Neural cell (in vitro differentiated cells): ENCODE data around the gene TRIM8.

Experiments used
- EP300 ChIP-seq: fragments of 450-650 bp; conservative IDR thresholded peaks from 2 replicates; pipeline ENCODE4 v1.6.1; 2014; ENCODE audit warnings: antibody characterized with exemption, mild to moderate bottlenecking, moderate library complexity; ENCODE audit not compliant: poor library complexity, severe bottlenecking
- EZH2 ChIP-seq: fragments of 200-600, 300-800 bp; shearing (Covaris generic), sonication (generic); IDR thresholded peaks from 2 replicates; pipeline ENCODE4 v1.6.1; 2014; ENCODE audit warnings: antibody characterized with exemption, low read length, borderline replicate concordance, mild to moderate bottlenecking; ENCODE audit not compliant: insufficient read depth, poor library complexity, severe bottlenecking
- POLR2AphosphoS5 ChIP-seq: IDR thresholded peaks from 2 replicates; pipeline ENCODE4 v1.6.1; 2012
- TAF1 ChIP-seq: IDR thresholded peaks from 2 replicates; pipeline ENCODE4 v1.6.1; 2012; ENCODE audit warnings: low read depth
- TF ChIP-seq, protein P1 (sequence below): fragments of 450-650 bp; IDR thresholded peaks from 2 replicates; pipeline ENCODE4 v1.5.1; 2014; ENCODE audit warnings: antibody characterized with exemption, mild to moderate bottlenecking, moderate library complexity; ENCODE audit not compliant: poor library complexity, severe bottlenecking
- TF ChIP-seq, protein P2 (sequence below): IDR thresholded peaks from 2 replicates; pipeline ENCODE4 v1.6.1; 2012; ENCODE audit warnings: borderline replicate concordance

DNA sequence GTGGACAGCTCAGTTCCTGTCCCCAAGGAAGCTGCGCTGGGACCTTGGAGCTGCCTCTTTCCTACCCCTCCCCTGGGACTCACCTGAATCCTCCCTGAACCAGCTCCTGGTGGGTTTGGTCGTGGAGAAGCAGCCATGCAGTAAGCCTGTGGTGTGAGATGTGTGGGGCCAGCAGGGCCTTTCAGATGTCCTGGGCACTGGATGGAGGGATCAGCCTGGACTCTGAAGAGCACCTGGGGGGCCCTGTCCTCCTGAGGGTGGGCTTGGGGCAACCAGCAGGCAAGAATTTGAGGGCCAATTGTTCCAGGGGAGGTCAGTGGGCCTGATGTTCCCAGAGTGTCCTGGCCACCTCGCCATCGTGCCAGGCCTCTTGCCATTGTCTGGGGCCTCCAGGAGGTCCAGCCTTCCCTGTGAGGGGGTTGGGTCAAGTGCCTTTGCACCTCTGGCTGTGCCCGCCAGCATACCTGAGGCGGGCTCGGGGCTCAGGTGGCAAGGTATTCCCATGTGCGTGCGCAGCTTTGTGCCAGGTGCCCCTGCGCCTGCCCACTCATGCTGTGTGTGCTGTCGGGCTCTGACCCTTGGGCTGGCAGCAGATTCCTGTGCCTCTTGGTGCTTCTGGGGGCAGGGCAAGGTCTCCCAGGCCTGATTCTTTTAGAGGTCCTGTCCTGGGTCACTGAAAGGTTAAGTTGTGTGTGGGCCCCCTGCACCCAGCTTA lies 7.3 kb downstream of the TRIM8 start:
- TF ChIP-seq, protein P1, sequence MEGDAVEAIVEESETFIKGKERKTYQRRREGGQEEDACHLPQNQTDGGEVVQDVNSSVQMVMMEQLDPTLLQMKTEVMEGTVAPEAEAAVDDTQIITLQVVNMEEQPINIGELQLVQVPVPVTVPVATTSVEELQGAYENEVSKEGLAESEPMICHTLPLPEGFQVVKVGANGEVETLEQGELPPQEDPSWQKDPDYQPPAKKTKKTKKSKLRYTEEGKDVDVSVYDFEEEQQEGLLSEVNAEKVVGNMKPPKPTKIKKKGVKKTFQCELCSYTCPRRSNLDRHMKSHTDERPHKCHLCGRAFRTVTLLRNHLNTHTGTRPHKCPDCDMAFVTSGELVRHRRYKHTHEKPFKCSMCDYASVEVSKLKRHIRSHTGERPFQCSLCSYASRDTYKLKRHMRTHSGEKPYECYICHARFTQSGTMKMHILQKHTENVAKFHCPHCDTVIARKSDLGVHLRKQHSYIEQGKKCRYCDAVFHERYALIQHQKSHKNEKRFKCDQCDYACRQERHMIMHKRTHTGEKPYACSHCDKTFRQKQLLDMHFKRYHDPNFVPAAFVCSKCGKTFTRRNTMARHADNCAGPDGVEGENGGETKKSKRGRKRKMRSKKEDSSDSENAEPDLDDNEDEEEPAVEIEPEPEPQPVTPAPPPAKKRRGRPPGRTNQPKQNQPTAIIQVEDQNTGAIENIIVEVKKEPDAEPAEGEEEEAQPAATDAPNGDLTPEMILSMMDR, result no peak
- no peak for TF ChIP-seq EZH2
- no peak for TF ChIP-seq POLR2AphosphoS5
- TF ChIP-seq, protein P2, sequence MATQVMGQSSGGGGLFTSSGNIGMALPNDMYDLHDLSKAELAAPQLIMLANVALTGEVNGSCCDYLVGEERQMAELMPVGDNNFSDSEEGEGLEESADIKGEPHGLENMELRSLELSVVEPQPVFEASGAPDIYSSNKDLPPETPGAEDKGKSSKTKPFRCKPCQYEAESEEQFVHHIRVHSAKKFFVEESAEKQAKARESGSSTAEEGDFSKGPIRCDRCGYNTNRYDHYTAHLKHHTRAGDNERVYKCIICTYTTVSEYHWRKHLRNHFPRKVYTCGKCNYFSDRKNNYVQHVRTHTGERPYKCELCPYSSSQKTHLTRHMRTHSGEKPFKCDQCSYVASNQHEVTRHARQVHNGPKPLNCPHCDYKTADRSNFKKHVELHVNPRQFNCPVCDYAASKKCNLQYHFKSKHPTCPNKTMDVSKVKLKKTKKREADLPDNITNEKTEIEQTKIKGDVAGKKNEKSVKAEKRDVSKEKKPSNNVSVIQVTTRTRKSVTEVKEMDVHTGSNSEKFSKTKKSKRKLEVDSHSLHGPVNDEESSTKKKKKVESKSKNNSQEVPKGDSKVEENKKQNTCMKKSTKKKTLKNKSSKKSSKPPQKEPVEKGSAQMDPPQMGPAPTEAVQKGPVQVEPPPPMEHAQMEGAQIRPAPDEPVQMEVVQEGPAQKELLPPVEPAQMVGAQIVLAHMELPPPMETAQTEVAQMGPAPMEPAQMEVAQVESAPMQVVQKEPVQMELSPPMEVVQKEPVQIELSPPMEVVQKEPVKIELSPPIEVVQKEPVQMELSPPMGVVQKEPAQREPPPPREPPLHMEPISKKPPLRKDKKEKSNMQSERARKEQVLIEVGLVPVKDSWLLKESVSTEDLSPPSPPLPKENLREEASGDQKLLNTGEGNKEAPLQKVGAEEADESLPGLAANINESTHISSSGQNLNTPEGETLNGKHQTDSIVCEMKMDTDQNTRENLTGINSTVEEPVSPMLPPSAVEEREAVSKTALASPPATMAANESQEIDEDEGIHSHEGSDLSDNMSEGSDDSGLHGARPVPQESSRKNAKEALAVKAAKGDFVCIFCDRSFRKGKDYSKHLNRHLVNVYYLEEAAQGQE, result no peak
- no peak for TF ChIP-seq EP300
- TF ChIP-seq TAF1, result no peak
